Measurements from ENCODE around the gene VTI1A.
"Not testable (repeated sequence)": the region's sequence is repeated elsewhere in the genome, so short reads cannot be mapped to it uniquely, and the experiment has no call there.

VTI1A gene

GRCh38 chr10:112855134-112855533, 408.1 kb downstream of the VTI1A start:
- H3K4me3 ChIP-seq (ENCODE audit: low read length), result no peak overlapping the region
- TF ChIP-seq CTCF (conservative IDR thresholded peaks at IDR 0.05; ENCODE audit: low read depth, low read length), result no peak
- DNase-seq (ENCODE audit: low read depth), result no peak

- DNase-seq (ENCODE audit: low read depth), result no peak
- TF ChIP-seq CTCF (conservative IDR thresholded peaks at IDR 0.05; ENCODE audit: low read depth, low read length), result no peak
- H3K4me3 ChIP-seq (ENCODE audit: low read length), result no peak overlapping the region
Measured at GRCh38 chr10:112857493-112857892, 410.5 kb downstream of the VTI1A start.

GRCh38 chr10:112858986-112859651, 412.1 kb downstream of the VTI1A start:
- no peak for DNase-seq (ENCODE audit: low read depth)
- no peak for TF ChIP-seq CTCF (conservative IDR thresholded peaks at IDR 0.05; ENCODE audit: low read depth, low read length)
- H3K4me3 ChIP-seq (ENCODE audit: low read length), result no peak overlapping the region

- TF ChIP-seq CTCF (conservative IDR thresholded peaks at IDR 0.05; ENCODE audit: low read depth, low read length), result no peak
- no peak for DNase-seq (ENCODE audit: low read depth)
- H3K4me3 ChIP-seq (ENCODE audit: low read length), result no peak overlapping the region
Measured at GRCh38 chr10:112859793-112860192, 412.8 kb downstream of the VTI1A start.

GRCh38 chr10:112863461-112863860, 416.4 kb downstream of the VTI1A start:
- DNase-seq (ENCODE audit: low read depth); H3K4me3 ChIP-seq (ENCODE audit: low read length): not testable (repeated sequence)
